ENCODE measurements around the gene TOX3.

- TF ChIP-seq MAZ (IDR thresholded peaks at IDR 0.05; ENCODE audit: borderline replicate concordance, low read depth, low read length) = no peak
- TF ChIP-seq CTCF (IDR thresholded peaks at IDR 0.05) = no peak
- no peak for TF ChIP-seq EP300 (IDR thresholded peaks at IDR 0.05)
- no peak for TF ChIP-seq POLR2A (IDR thresholded peaks at IDR 0.05; ENCODE audit: low read length)
- no peak for TF ChIP-seq NPAS2 (CRISPR knock-in tag; IDR thresholded peaks at IDR 0.05; ENCODE audit: borderline replicate concordance)
- no peak for TF ChIP-seq MYC (IDR thresholded peaks at IDR 0.05; ENCODE audit: borderline replicate concordance, low read length)
- TF ChIP-seq ESRRA (IDR thresholded peaks at IDR 0.05; ENCODE audit: borderline replicate concordance, low read length) = no peak
- TF ChIP-seq HMGXB4 (CRISPR knock-in tag; IDR thresholded peaks at IDR 0.05; ENCODE audit: borderline replicate concordance) = no peak
- no peak for TF ChIP-seq CHD4 (IDR thresholded peaks at IDR 0.05; ENCODE audit: borderline replicate concordance)
These were observed 15.8 kb upstream of the TOX3 start for GRCh38 chr16:52562770-52563169.
